ENCODE data around the gene FAM222B. TPM values are rescaled to one million over a fixed set of nuclear protein-coding genes. Genes with fewer than 3 reads are reported as not detected.

The FAM222B gene
- total and polyA plus RNA-seq, 9 of the 15 experiments (the other 6 are each of a cell fraction or from before 2014, with no cell fraction given), result 4.0 to 34.6 (median 7.5) TPM

- TF ChIP-seq ZNF592 (IDR thresholded peaks at IDR 0.05) (peak; percentile 95), ETV5 (CRISPR knock-in tag; IDR thresholded peaks at IDR 0.05; ENCODE audit: low read depth) (peak; percentile 89), KLF16 (IDR thresholded peaks at IDR 0.05) (peak; percentile 100), NFRKB (IDR thresholded peaks at IDR 0.05; ENCODE audit: low read depth) (no peak; the same call in 1 of the 2 replicates), USF2 (CRISPR knock-in tag; IDR thresholded peaks at IDR 0.05) (no peak), FOXO4 (CRISPR knock-in tag; IDR thresholded peaks at IDR 0.05) (no peak), CBFA2T3 (IDR thresholded peaks at IDR 0.05) (peak; percentile 100), RBM39 (optimal IDR thresholded peaks at IDR 0.05; ENCODE audit: low read depth, low read length) (peak; percentile 79), CREBBP (IDR thresholded peaks at IDR 0.05; ENCODE audit: low read depth, low read length) (no peak), ZNF311 (CRISPR knock-in tag; IDR thresholded peaks at IDR 0.05) (peak; percentile 94), HDAC2 (IDR thresholded peaks at IDR 0.05) (peak; percentile 98), ZNF445 (CRISPR knock-in tag; IDR thresholded peaks at IDR 0.05; ENCODE audit: low read depth) (peak; percentile 79; the same call in 1 of the 2 replicates), KLF6 (CRISPR knock-in tag; IDR thresholded peaks at IDR 0.05; ENCODE audit: borderline replicate concordance) (peak; percentile 72; the same call in 1 of the 2 replicates), HDGF (IDR thresholded peaks at IDR 0.05) (peak; percentile 72), CHD2 (IDR thresholded peaks at IDR 0.05; ENCODE audit: low read depth, low read length) (peak; percentile 61; the same call in 1 of the 2 replicates), TAF15 (IDR thresholded peaks at IDR 0.05; ENCODE audit: low read depth, low read length) (no peak), MEF2D (tag; conservative IDR thresholded peaks at IDR 0.05; ENCODE audit: low read depth) (peak; percentile 71; the same call in 1 of the 2 replicates), ZNF347 (CRISPR knock-in tag; IDR thresholded peaks at IDR 0.05; ENCODE audit: low read depth) (no peak), ILF3 (IDR thresholded peaks at IDR 0.05; ENCODE audit: borderline replicate concordance) (no peak), BHLHE40 (IDR thresholded peaks at IDR 0.05; ENCODE audit: low read length) (peak; percentile 91), MIER1 (IDR thresholded peaks at IDR 0.05; ENCODE audit: low read depth) (no peak; the same call in 1 of the 2 replicates), HES1 (IDR thresholded peaks at IDR 0.05; ENCODE audit: low read depth) (peak; percentile 93), ZFP1 (CRISPR knock-in tag; IDR thresholded peaks at IDR 0.05) (no peak)
These were observed 22.6 kb upstream of the FAM222B start (continued) for GRCh38 chr17:28864991-28865849.

Data from K562 (cell line).